GM21526 (cell line): ENCODE data around the gene UMPS.

Source experiments
- ATAC-seq: cut with Tn5 transposase; IDR thresholded peaks from one replicate; pipeline ENCODE4 v1.9.1; 2021; ENCODE audit warnings: moderate library complexity; ENCODE audit not compliant: unreplicated experiment, low FRiP score

UMPS gene

DNA sequence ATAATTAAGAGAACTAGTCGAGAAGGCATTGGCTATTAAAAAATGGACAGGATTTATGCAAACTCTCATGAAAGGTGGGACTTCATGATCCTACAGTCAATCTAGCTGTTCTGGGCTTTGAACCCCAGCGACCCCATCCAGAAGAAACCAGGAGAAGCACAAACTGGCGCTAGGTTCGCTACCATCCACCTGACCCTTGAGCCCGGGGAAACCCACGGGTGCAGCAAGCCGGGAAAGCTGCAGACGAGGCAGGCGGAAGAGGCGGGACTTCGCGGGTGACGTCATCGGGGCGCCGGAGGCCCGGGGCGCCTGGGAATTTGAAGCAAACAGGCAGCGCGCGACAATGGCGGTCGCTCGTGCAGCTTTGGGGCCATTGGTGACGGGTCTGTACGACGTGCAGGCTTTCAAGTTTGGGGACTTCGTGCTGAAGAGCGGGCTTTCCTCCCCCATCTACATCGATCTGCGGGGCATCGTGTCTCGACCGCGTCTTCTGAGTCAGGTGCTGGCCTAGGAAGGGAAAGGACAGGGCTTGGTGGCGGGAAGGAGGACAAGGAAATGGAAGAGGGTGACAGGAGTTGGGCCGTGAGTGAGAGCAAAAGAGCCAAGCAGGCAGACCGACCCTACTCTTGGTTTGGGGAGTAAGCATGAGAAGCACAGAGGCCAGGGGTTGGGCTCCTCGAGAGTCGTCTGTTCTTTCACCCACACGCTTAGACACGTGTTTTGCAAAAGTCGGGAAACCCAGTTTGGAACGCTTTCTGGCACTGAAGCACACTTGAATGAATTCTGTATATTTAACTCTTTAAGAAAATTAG lies at the start of gene UMPS:
TSS of gene UMPS (plus strand) at position 324 of the 812 bp plus-strand sequence. CDS start at position 344, 20 bp downstream.
- peak; percentile 96 for ATAC-seq

DNA sequence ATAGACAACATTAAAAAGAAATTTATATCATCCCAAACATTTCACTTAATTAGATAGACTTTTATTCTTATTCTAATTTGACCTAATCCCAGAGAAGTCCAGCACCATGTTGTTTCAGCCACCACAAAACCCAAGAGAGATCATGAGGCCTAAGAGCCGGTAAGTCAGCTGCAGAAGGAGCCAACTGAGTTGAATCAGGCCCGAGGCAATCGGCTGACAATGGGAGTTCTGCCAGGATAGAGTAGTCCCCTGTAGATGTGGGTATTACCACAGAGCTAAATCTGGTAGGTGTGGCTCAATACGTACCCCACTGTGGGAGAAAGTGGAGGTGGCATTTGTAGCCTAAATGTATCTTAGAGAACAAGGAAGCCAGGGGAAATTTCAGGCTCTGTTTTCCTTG lies 49.7 kb upstream of the UMPS start:
- ATAC-seq, result no peak

DNA sequence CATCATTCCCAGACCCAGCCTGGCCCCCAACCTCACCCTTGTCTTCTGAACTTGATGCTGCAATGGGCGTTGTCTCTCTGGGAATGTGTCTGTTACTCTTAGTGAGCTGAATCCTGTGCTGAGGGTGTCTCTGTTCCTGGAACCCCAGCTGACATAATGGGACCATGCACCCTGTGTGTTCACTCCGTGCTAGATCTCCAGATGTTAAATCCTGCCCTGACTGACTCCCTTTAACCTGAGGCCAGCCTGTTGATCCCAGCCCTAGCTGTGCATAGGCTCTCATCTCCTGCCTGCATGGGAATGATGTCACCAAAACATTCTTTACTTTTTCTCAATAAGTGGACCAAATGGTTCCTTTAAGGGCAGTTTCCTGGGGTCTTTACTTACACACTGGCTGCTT lies 48.0 kb upstream of the UMPS start:
- no peak for ATAC-seq

DNA sequence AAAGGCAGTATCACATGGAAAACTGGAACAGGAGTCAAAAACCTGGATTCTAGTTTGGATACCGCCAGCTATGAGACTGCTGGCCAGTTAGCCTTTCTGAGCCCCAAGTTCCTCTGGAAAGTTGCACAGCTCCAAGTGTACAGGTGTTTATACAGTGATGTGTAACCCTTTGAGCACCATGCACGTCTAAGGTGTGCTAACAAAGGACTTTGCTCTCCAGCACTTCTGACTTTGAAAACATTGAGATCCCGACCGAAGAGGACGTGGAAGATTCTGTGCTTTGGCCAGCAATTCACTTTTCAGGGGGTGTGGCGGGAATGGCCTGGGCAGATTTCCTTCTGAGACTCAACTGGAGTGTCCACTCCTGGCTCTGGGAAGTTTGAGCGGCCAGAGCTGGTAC lies 45.8 kb upstream of the UMPS start:
- no peak for ATAC-seq

DNA sequence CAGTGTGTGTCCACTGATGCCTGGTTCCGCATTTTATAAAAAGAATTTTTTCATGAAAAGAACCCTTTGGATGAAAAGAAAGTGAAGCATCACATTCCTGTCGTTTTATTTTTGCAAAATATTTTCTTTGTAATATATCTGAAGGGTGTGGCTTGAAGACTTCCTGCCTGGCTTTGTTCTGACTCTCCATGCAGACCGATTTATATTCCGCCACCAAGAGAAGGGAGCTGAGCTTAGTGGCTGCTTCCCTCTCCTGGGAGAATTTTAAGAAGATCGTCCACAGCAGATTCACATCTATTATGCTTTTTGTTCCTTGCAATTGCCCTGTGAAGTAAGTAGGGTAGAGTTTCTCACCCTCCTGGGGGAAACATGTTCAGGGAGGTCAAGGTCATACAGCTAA lies 45.2 kb upstream of the UMPS start:
- no peak for ATAC-seq

DNA sequence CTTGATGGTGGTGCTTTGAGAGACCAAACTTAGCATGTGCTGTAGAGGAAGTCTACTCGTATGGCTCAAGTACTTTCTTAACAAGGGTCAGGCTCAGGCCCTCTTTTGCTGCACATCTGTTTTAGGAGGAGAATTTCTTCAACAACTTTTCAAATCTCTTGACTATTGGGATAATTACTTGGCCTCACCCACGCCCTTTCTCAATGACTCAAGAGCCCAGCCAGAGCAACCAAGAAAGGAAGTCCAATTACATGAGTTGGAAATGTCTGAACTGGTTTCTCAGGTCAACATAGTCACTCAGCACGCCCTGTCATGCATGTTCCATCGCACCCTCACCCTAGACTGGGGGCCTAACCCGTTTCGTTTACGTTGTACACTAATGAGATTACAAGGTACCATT lies 44.8 kb upstream of the UMPS start:
- no peak for ATAC-seq

DNA sequence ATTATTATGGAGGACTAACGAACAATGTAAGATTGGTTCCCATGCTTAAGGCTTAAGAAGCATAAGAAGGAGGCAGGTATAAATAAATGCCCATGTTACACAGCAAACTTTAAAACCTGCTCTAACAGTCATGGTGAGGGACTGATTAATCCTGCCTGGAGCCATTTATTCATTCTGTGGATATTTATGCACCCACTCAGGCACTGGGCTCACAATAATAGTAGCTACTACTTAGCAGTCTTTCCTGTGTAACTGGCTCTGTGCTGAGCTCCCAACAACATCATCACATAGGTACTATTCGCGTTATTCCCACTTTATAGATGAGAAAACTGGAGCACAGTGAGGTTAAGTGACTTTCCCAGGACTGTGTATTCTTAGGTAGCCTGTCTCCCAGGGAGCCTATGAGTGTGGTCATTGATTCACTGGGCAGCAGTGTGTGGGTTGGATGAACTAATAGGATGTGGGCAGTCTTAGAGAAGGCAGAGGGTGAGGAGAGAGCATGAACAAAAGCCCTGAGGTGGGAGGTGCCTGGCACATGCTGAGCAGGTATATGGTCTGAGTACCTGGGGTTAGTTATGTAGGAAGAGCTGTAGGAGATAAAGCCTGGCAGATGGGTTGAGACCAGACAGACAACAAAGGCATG lies 44.1 kb upstream of the UMPS start:
- ATAC-seq, result no peak

DNA sequence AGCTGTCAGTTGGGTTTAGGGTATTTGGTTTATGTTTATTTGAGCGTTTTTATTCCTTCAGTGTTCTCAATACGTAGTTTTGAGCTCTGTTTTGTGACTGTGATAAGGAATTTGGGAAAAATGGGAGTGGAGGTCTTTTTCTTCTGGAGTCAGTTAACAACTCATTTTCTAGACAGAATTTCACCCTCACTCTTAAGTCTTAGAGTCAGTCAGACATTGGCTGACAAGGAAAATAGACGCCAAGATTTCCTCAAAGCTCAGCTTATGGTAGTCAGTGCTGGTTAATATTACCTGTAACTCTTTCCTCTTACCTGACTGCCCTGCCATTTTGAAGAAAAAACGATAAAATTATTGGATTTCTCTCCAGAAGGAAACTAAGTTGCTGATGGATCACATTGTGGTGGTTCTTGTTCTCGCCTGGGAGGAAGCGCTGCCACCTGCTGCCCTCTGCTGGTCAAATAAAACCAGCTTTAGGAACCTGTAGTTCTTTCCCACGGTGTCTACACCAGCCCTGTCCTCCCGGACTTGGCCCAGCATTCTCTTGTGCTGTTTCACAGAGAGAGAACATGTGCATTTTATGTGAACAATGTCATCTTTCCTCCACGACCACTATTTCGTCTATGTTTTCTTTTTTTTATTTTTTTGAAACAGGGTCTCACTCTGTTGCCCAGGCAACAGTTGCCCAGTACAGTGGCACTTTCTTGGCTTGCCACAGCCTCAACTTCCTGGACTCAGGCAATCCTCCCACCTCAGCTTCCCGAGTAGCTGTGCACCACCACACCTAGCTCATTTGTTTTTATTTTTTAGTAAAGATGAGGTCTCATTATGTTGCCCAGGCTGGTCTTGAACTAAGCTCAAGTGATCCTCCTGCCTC lies 41.4 kb upstream of the UMPS start:
- no peak for ATAC-seq

DNA sequence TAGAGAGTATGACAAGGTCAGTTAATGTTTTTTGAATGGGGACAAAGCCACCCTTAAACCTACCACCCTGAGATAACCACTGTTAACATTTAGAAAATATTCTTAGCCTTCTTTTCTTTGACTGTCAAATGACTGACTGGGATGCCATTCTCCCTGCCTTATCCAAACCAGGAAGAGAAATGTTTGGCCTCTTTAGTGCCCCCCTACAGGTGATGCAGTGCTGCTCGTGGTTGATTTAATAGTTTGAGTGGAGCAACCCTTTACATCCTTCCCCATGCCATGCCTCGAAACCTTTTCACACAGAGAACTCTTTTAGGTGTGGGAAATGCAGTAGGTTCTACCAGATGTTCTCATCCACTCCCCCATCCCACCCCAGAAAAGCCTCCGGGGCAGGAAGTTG lies 38.7 kb upstream of the UMPS start:
- ATAC-seq, result no peak

DNA sequence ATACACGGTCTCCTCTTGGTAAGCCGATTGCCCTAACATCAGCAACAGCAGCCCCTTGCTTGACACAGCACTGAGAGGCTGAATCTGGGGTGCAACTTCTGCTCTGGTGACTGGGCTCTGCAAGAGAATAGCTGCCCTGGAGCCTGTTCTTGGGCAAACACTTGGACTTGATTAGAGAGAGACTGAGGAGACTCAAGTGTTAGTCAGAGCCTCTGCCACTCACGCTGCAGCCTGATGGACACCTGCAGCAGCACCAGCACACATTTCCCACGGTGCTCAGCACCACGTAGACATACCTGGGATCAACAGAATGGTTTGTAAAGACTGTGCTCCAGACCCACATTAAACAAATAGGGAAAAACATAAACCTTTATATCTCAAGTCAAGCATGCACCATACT lies 35.8 kb upstream of the UMPS start:
- ATAC-seq, result no peak

DNA sequence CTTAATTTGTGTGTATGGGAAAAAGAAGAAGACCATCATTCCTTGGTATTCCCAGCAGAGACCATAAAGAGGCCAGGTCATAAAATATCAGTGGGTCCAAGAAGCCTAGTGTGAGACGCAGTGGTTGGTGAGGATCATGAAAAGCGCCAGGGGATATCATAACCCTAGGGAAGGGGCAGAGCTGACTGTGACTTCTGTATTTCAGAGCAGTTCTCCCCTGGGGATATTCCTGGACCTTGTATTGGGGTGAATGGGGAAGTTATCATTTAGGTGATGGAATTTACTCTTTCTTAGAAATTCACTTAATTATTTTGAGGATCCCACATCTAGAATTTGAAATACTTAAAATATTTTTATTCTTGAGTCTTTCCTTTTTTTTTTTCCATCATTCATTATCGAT lies 34.9 kb upstream of the UMPS start:
- no peak for ATAC-seq

DNA sequence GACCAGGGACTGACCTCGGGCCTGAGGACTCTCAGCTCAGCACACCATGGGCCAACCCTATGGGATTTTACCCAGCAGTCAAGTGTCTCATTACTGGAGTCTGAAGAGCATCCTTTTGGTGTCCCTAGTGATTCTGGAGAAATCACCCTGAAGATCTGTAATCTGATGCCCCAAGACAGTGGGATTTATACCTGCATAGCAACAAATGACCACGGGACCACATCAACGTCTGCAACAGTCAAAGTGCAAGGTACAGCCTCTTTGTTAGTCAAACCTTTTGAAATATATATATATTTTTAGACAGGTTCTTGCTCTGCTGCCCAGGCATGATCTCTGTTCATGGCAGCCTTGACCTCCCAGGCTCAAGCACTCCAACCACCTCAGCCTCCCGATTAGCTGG lies 34.2 kb upstream of the UMPS start:
- no peak for ATAC-seq

DNA sequence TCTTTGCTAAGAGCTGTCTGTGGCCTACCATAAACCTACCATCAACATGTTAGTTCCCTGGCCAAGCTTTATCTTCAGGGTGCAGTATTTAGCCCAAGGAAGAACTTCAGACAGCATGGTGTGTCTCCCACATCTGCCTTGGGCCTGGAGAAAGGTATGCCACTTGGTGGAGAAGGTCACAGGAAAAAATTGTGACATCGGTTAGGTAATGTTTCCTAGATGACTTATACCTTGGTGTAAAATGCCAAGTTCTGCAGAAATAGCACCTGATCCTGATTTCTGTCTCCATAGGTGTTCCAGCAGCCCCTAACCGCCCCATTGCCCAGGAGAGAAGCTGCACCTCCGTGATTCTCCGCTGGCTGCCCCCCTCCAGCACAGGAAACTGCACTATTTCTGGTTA lies 33.0 kb upstream of the UMPS start:
- no peak for ATAC-seq

DNA sequence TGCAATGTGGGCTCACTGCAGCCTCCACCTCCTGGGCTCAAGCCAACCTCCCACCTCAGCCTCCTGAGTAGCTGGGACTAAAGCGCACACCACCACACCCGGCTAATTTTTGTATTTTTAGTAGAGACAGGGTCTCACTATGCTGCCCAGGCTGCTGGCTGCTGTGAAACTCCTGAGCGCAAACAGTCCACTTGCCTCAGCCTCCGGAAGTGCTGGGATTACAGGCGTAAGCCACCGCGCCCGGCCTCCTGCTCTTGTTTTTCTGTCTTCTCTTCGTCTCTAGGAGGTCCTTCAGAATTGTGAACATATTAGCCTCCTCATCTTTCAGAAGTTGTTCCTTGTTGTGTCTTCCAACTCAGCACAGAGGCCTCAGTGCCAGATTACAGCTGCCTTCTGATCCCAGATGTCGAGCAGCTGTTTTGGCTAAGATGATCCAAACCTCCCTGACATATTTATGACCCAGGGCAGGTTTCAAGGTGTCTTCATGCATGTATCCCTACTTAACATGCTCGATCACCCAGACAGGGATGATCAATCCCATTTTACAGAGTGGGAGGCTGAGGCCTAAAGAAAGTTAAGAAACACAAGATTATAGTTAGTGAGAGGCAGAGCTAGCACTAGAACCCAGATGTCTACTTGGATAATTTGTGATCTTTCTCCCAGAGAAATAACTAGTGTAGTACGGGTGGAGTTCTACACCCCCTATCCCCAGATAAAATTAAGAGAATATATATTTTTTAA lies 32.1 kb upstream of the UMPS start:
- no peak for ATAC-seq

DNA sequence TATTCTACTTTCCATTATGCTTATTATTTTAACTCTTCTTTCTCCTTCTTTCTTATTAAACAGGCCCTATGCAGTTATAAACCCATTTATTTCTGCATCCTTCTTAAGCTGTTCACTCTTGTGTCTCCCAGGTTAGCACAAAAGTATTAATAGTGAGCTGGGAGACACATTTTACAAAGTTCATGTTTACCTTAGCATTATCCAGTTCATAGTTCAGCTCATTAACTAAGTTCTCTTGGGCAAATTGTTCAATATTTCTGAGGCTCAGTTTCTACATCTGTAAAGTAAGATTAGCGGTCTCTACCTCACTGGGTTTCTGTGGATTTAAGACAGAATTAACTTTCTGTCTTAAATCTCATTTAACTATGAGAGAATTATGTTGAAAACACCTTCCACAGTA lies 31.2 kb upstream of the UMPS start:
- no peak for ATAC-seq

DNA sequence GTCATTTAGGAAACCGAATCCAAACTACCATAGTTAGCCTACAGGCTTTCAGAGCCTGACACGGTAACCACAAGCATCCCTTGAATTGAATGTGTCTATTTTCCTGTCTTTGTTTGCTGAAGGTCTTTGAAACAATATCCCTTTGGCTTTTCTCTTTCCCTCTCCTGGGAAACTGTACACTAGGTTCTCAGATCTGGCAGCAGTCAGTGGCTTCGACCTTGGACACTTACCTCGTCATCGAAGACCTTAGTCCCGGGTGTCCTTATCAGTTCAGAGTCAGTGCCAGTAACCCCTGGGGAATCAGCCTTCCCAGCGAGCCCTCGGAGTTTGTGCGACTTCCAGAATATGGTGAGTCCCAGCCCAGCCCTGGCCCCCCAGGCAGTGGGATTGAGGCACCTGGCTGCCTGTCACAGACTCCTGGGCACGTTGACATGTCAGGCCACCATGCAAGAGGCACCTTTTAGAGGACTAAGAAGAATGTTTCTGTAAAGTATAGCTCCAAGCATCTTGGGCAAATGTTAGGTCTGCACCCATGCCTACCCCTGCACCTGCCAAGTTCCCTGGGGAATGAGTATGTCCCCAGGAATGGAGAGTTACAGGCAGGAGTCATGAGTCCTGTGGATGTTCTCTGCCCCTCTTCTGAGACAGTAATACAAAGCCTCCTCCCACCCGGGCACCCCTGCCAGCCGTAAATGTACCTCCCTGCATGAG lies 30.4 kb upstream of the UMPS start:
- no peak for ATAC-seq

DNA sequence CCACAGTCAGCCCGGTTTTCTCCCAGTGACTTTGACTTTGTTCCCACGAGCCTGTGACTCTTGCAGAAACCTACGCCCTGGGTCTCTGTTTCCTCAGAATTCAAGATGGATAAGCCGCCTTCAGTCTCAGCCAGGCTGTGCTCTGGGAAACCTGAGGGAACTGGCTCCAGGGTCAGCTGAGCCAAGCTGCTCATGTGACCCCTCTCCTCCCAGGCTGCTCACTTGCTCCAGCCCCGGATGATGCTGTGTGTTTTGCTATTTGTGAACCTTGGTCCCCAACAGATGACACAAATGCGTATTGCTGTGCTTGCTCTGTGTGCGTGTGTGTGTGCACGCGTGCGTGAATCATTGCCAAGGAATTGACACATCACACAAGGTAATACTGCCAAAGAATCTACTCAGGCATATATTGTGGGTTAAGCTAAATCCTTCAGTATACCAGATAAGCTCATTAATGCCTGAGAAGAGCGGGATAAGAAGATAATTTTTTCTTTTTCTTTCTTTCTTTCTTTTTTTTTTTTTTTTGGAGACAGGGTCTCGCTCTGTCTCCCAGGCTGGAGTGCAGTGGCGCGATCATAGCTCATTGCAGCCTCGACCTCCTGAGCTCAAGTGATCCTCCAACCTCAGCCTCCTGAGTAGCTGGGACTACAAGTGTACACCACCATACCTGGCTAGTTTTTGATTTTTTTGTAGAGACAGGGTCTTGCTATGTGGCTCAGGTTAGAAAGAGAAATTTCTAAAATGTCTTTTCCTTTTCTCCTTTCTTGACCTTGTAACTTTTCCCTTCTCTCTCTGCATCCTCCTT lies 29.2 kb upstream of the UMPS start:
- no peak for ATAC-seq

DNA sequence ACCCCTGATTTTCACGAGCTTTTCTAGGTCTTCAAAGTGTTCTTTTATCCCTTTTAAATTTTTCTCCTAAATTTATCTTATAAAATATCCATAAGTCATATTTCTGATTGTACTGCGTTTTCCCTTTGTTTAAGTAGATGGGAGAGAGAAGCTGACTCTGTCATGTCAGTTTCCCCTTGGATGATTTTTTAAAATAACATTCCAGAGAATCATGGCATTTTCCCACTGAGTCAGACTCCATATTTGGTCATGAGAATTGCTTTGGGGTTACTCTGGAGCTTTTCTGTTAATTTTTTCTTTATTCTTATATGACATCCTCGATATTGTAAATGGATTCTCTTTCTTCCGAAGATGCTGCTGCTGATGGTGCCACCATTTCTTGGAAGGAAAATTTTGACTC lies 28.6 kb upstream of the UMPS start:
- no peak for ATAC-seq

DNA sequence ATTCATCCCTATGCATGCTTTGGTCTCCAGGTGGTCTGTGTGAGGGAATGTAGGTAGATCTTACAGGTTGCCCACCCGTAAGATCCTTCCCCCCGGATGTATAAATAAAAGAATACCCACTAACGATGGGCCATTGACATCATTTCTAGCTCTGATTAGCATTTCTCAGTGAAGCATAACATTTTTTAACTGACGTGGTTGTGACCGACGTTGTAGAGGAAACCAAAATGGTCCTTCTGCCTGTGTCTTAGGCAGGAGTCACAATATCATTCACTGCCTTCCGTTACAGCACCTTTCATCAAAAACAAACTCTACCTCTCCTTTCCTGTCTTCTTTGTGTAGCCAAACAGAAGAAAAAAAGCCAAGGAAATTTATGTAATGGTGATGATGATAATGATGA lies 27.3 kb upstream of the UMPS start:
- no peak for ATAC-seq
